ENCODE data around the gene TAF5L. TPM values are rescaled to one million over a fixed set of nuclear protein-coding genes. Genes with fewer than 3 reads are reported as not detected.

TAF5L gene
- total and polyA plus RNA-seq, 2 of the 4 experiments (the other 2 are of a cell fraction): 17.9 to 18.6 TPM

GRCh38 chr1:229578168-229579058 is 47.5 kb downstream of the TAF5L start:
- Histone ChIP-seq H2AK5ac (ENCODE audit: low read depth, low read length) (no peak overlapping the region), H3K4me2 (ENCODE audit: low read depth, low read length) (no peak overlapping the region), H3K23ac (ENCODE audit: low read depth, low read length) (no peak overlapping the region), H3K36me3 (ENCODE audit: control insufficient read depth, insufficient read depth, low read length) (no peaks in the 10 kb centered on the region), H2BK5ac (ENCODE audit: low read depth, low read length, poor library complexity, severe bottlenecking) (no peak overlapping the region), H2BK20ac (ENCODE audit: low read depth, low read length) (no peak overlapping the region), H3K4ac (ENCODE audit: low read depth, low read length) (no peak overlapping the region), H2BK15ac (ENCODE audit: low read depth, low read length) (no peak overlapping the region), H4K20me1 (ENCODE audit: insufficient read depth, low read length) (no peaks in the 10 kb centered on the region), H3K4me3 (ENCODE audit: insufficient read depth, low read depth, low read length) (no peak overlapping the region), H3K79me1 (ENCODE audit: low read depth in 1 of 2, low read length in 2 of 2) (no peaks in the 10 kb centered on the region), H3K4me1 (ENCODE audit: control insufficient read depth, insufficient read depth, low read length) (peaks cover 2% of the 10 kb centered on the region; the same call in 1 of the 2 replicates), H4K8ac (ENCODE audit: low read depth in 2 of 2, low read length in 2 of 2) (no peak overlapping the region), H3K27ac (ENCODE audit: insufficient read depth, low read length) (no peak overlapping the region), H3K56ac (ENCODE audit: extremely low read depth, insufficient read depth, low read length) (no peak overlapping the region), H4K91ac (ENCODE audit: insufficient read depth, low read depth, low read length) (no peak overlapping the region), H3K9me1 (ENCODE audit: insufficient read depth, low read length) (peaks cover 5% of the 10 kb centered on the region; the same call in 1 of the 2 replicates), H3K9me3 (ENCODE audit: control insufficient read depth, insufficient read depth, low read length) (no peaks in the 10 kb centered on the region), H3K18ac (ENCODE audit: low read depth, low read length) (no peak overlapping the region), H2AFZ (replicated peaks; ENCODE audit: low read length, poor library complexity) (no peak overlapping the region), H3K14ac (replicated peaks; ENCODE audit: low read depth, low read length) (no peak overlapping the region), H2BK120ac (ENCODE audit: low read depth, low read length) (no peak overlapping the region), H2AK9ac (replicated peaks; ENCODE audit: low read depth, low read length, poor library complexity) (no peak overlapping the region), H3K27me3 (ENCODE audit: control insufficient read depth, insufficient read depth, low read length) (no peaks in the 10 kb centered on the region), H3K9ac (ENCODE audit: low read depth, low read length) (no peak overlapping the region), H4K5ac (ENCODE audit: low read depth, low read length) (no peak overlapping the region)
- in situ Hi-C loops (cut with MboI; ENCODE audit: low sequenced_read_pairs) (no loop called here), intact Hi-C loops (cut with micrococcal nuclease) (no loop called here), dilution Hi-C loops (cut with HindIII; ENCODE audit: low sequenced_read_pairs, unreplicated experiment) (no loop called here)
- no peak for ATAC-seq (ENCODE audit: low read depth)
- no TSS peak for BruUV-seq (replicated peaks)
- ChIA-PET POLR2A (ENCODE audit: unreplicated experiment) (no interaction called here), CTCF (interaction anchor here (1.8 kb wide), 1 partner anchor 12 kb away, joined by 3 read pairs; no protein-coding TSS in a partner anchor)
- TF ChIP-seq CHD1 (IDR thresholded peaks at IDR 0.05; ENCODE audit: low read depth, low read length): no peak
- no peak for TF ChIP-seq MXI1 (IDR thresholded peaks at IDR 0.05; ENCODE audit: borderline replicate concordance, low read depth, low read length)
- TF ChIP-seq MAZ (IDR thresholded peaks at IDR 0.05; ENCODE audit: borderline replicate concordance, low read depth, low read length): no peak
- TF ChIP-seq MAFK (IDR thresholded peaks at IDR 0.05; ENCODE audit: low read depth, low read length): no peak
- TF ChIP-seq BHLHE40 (IDR thresholded peaks at IDR 0.05; ENCODE audit: low read depth, low read length): no peak
- TF ChIP-seq CTCF (conservative IDR thresholded peaks at IDR 0.05; ENCODE audit: low read depth, low read length): no peak
- TF ChIP-seq RCOR1 (IDR thresholded peaks at IDR 0.05; ENCODE audit: insufficient replicate concordance, low read length): no peak
- no peak for TF ChIP-seq POLR2A (IDR thresholded peaks at IDR 0.05; ENCODE audit: low read depth, low read length)
- TF ChIP-seq RAD21 (IDR thresholded peaks at IDR 0.05; ENCODE audit: low read length): no peak
- no peak for TF ChIP-seq ELK1 (IDR thresholded peaks at IDR 0.05; ENCODE audit: borderline replicate concordance, low read depth, low read length)
- TF ChIP-seq FOS (IDR thresholded peaks at IDR 0.05; ENCODE audit: low read depth, low read length): no peak
- no peak for TF ChIP-seq NFE2L2 (IDR thresholded peaks at IDR 0.05; ENCODE audit: low read depth, low read length)
- DNase-seq: no peak
- 80% methylated on average over 3 of the region's 14 CpGs; no CpG with 5 or more reads in 1 of the 2 experiments for WGBS, 2 experiments (ENCODE audit: extremely low coverage in 2 of 2, insufficient read length in 1 of 2)
